Pancreas (tissue), 10 donors: ENCODE data around the gene HERC2. TPM values are rescaled to one million over a fixed set of nuclear protein-coding genes. Genes with fewer than 3 reads are reported as not detected.

Experiments used
- ATAC-seq, 4 donors: fragments of 200-7000 bp; cut with Tn5 transposase; one replicate each; pipeline versions ENCODE4 v1.8.0 to v1.9.1; 2020; ENCODE audit warnings: mild to moderate bottlenecking in 4 of 4, moderate library complexity in 4 of 4
- DNase-seq, 6 donors: peaks; one replicate each; pipeline ENCODE4 v3.0.0-alpha.2; 2020
- FAIRE-seq: peaks from 2 replicates; lab custom pipeline; 2012; peaks lifted over from hg19 to GRCh38; lab: Jason Lieb, UNC
- H3K27ac ChIP-seq, 4 donors: fragments of 200-600 bp; sonication (generic); 1 replicate in 3 of 4; 2 replicates in 1 of 4; pipeline versions ENCODE4 v1.5.0 to v1.8.0; 2020
- H3K27me3 ChIP-seq, 4 donors: fragments of 200-600 bp; one replicate each; pipeline ENCODE4 v1.8.0; 2021
- H3K36me3 ChIP-seq, 3 donors: fragments of 200-600 bp; sonication (generic) in 1 of 3; one replicate each; pipeline versions ENCODE4 v1.5.0 to v1.8.0; 2020 to 2021
- H3K4me1 ChIP-seq, 3 donors: fragments of 200-600 bp; one replicate each; pipeline ENCODE4 v1.8.0; 2021
- H3K4me3 ChIP-seq, 4 donors: fragments of 200-600 bp; sonication (generic) in 2 of 4; one replicate each; pipeline versions ENCODE4 v1.5.0 to v1.8.0; 2020 to 2021
- H3K9me3 ChIP-seq, 4 donors: fragments of 200-600 bp; one replicate each; pipeline ENCODE4 v1.8.0; 2021
- WGBS, 2 donors: extraction: QIAGEN DNeasy Blood & Tissue Kit; methylation state at CpG; one replicate each; pipeline ENCODE4 v1.1.7; 2013; 5-methylcytosine and 5-hydroxymethylcytosine counted together
- intact Hi-C, 3 donors: fragments of 100-400 bp; cut with DNase I; formaldehyde crosslinking; loops; one replicate each; pipeline versions ENCODE4 v1.11.1 to v1.14.2; 2022
- polyA plus RNA-seq, 2 donors: library from polyadenylated mRNA; stranded (reverse); fragments of 200-250 nt; gene quantifications; one replicate each; pipeline ENCODE4 v1.2.3, GENCODE V29; 2013
- total RNA-seq, 6 donors: library from RNA; stranded (reverse); fragmentation: NEBNext Ultra II Directional in 4 of 6; extraction: Animal tissue kit (Norgen Biotek cat#: 25700) in 4 of 6; gene quantifications; one replicate each; pipeline versions ENCODE4 v1.2.1 to v1.2.4, GENCODE V29; 2021 to 2023
- TF ChIP-seq, protein P1 (sequence below), 4 donors: fragments of 200-600 bp; sonication (generic) in 3 of 4; IDR thresholded peaks; one replicate each; pipeline versions ENCODE4 v1.5.0 to v1.8.0; 2021; ENCODE audit warnings: antibody characterized with exemption in 4 of 4
- donor health status: healthy with polysubstance abuse.
- donor health status: DM: no; HTN: no; CAD: no; lungs with moderate emphysema.
- donor health status: DM: no; HTN: no; CAD: no.
- donor health status: control.
- donor health status: control.
- donor health status: Bipolar disorder and iron deficiency.
- donor health status: DM: yes; HTN: yes; CAD: no.
- donor health status: DM: no; HTN: no; CAD: no.
- donor health status: DM: no; HTN: no; CAD: no.
- donor health status: DM: yes; HTN: yes; CAD: no.

Gene HERC2
- total and polyA plus RNA-seq, 8 donors, result 23.7 to 38.7 (median 26.4) TPM

DNA sequence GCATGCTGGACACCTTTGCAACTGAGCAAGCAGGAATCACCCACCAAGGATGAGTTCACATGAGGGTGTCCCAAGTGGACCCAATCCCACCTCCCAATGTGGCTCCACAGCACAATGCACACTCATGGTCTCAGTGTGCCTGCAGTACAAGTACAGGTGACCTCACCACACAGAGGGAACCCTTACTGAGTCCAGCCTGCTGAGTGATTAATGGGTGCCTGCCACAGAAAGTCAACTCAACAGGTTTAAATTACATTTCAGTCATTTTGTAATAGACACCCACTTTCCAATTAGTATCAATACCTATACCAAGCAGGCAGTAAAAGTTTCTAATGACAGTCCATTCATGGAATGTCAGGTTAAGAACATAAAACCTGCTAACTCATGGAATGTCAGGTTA lies 59.5 kb downstream of the HERC2 start:
- no peaks in the 10 kb centered on the region for H3K9me3 ChIP-seq
- intact Hi-C loops, result no loop called here
- no peak overlapping the region for H3K4me3 ChIP-seq
- DNase-seq, result no peak
- no peaks in the 10 kb centered on the region for H3K4me1 ChIP-seq
- peaks cover 0 to 14% (median 12%) of the 10 kb centered on the region in 3 donors for H3K36me3 ChIP-seq
- H3K27ac ChIP-seq, result no peak overlapping the region
- ATAC-seq, result no peak
- H3K27me3 ChIP-seq, result no peaks in the 10 kb centered on the region
- TF ChIP-seq, protein P1, sequence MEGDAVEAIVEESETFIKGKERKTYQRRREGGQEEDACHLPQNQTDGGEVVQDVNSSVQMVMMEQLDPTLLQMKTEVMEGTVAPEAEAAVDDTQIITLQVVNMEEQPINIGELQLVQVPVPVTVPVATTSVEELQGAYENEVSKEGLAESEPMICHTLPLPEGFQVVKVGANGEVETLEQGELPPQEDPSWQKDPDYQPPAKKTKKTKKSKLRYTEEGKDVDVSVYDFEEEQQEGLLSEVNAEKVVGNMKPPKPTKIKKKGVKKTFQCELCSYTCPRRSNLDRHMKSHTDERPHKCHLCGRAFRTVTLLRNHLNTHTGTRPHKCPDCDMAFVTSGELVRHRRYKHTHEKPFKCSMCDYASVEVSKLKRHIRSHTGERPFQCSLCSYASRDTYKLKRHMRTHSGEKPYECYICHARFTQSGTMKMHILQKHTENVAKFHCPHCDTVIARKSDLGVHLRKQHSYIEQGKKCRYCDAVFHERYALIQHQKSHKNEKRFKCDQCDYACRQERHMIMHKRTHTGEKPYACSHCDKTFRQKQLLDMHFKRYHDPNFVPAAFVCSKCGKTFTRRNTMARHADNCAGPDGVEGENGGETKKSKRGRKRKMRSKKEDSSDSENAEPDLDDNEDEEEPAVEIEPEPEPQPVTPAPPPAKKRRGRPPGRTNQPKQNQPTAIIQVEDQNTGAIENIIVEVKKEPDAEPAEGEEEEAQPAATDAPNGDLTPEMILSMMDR (IDR thresholded peaks at IDR 0.05), result no peak
- no peak for FAIRE-seq

DNA sequence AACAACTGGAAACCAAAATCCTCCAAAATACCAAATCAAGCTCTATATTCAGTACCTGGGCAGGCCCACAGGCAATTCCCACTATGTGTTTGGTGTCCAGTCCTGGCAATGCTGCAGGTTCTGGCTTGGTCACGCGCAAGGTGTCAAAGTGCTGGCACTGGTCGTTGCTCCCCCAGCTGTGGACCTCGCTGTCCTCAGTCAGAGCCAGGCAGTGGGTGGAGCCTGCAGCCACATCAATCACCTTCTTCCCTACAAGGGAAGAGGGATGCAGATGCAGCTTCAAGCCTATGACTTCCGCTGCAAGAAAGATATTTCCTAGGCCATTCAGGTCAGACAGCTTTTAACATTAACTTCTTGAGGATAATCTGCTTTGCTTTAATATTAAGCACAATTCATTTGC lies 61.3 kb downstream of the HERC2 start:
- Histone ChIP-seq H3K27me3 (no peaks in the 10 kb centered on the region), H3K4me1 (no peaks in the 10 kb centered on the region), H3K9me3 (no peaks in the 10 kb centered on the region), H3K4me3 (no peak overlapping the region), H3K36me3 (peaks cover 0 to 10% (median 8%) of the 10 kb centered on the region in 3 donors), H3K27ac (no peak overlapping the region)
- FAIRE-seq, result no peak
- TF ChIP-seq, protein P1 (IDR thresholded peaks at IDR 0.05), result no peak
- 58 to 59% methylated on average over 5 of the region's 5 CpGs for WGBS, 2 donors
- peak in 1 of 4 donors; percentile 50 for ATAC-seq
- DNase-seq, result no peak
- intact Hi-C loops, result no loop called here

DNA sequence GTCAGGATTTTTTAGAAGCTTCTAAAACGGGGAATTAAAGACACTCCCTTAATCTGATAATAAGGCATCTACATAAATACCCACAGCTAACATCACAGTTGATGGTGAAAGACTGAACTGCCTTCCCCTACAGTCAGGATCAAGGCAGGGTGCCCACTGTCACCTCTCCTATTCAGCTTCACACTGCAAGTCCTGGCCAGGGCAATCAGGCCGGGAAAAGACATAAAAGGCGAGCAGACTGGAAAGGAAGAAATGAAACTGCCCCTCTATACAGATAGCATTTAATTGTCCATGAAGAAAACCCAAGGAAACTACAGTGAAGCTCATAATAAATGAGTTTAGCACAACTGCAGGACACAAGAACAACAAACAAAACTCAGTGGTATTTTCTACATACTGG lies 61.7 kb downstream of the HERC2 start:
- H3K36me3 ChIP-seq, result peaks cover 0 to 10% (median 6%) of the 10 kb centered on the region in 3 donors
- H3K27me3 ChIP-seq, result no peaks in the 10 kb centered on the region

DNA sequence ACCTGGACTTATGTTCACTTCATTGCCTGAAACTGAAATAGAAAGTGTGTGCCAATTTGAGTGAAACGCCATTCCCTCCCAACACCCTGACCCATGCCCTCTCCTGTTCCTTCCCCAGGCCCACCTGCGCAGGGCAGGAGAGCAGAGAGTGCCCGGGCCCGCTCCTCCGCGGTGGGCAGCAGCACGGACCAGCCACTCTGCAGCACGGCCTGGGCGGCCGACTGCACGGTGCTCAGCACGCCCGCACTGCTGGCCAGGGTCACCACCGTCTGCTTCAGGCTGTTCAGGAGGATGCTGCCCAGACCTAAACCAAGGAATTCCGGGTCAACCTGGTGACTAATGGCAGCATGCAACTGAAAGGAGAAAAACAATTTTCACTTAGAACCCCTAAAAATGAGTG lies 66.0 kb downstream of the HERC2 start:
- TF ChIP-seq, protein P1 (IDR thresholded peaks at IDR 0.05), result no peak
- Histone ChIP-seq H3K36me3 (peaks cover 0 to 45% (median 13%) of the 10 kb centered on the region in 3 donors), H3K27me3 (no peaks in the 10 kb centered on the region), H3K4me3 (no peak overlapping the region), H3K4me1 (no peaks in the 10 kb centered on the region), H3K9me3 (no peaks in the 10 kb centered on the region), H3K27ac (no peak overlapping the region)
- no peak for FAIRE-seq
- no peak for DNase-seq
- no peak for ATAC-seq
- intact Hi-C loops, result no loop called here
- WGBS, 2 donors, result 95 to 97% methylated on average over 15 of the region's 15 CpGs

More for the DNA sequence above, 61.7 kb downstream of the HERC2 start:
- H3K9me3 ChIP-seq, result no peaks in the 10 kb centered on the region
- 92 to 94% methylated on average over 3 of the region's 3 CpGs for WGBS, 2 donors
- no peaks in the 10 kb centered on the region for H3K4me1 ChIP-seq
- DNase-seq (no peak), FAIRE-seq (no peak), ATAC-seq (no peak)
- H3K27ac ChIP-seq, result no peak overlapping the region
- no peak overlapping the region for H3K4me3 ChIP-seq
- intact Hi-C loops, result no loop called here
- TF ChIP-seq, protein P1 (IDR thresholded peaks at IDR 0.05), result no peak

DNA sequence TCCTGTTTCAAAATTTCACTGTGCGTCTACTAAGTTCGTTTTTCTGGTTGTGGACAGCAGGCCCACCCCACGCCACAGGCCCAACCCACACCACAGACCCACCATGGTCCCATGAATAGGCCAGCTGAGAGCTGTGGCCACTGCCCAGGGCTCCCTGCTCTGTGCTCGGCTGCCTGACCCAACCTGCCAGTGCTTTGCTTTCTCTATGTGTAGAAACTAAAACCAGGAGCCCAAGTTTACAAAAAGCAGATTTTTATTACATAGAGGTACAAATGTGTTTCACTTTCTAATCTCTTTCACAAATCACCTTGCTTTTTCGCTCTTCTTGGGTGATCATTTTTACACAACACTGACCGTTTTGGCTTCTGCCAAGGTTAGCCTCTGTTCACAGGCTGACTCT lies 69.1 kb downstream of the HERC2 start:
- intact Hi-C loops, result no loop called here
- 93 to 94% methylated on average over 6 of the region's 6 CpGs for WGBS, 2 donors
- TF ChIP-seq, protein P1 (IDR thresholded peaks at IDR 0.05), result no peak
- H3K4me3 ChIP-seq, result no peak overlapping the region
- no peak overlapping the region for H3K27ac ChIP-seq
- H3K36me3 ChIP-seq, result peaks cover 0 to 50% (median 13%) of the 10 kb centered on the region in 3 donors
- no peak for DNase-seq
- H3K4me1 ChIP-seq, result no peaks in the 10 kb centered on the region
- no peak for FAIRE-seq
- ATAC-seq, result no peak
- H3K9me3 ChIP-seq, result no peaks in the 10 kb centered on the region
- no peaks in the 10 kb centered on the region for H3K27me3 ChIP-seq
